NCI-H1417 (cell line): Measurements from ENCODE around the gene P2RX6.

Experiments used
- DNase-seq, 3 experiments: peaks; one replicate each; lab custom pipeline; 2025; lab: John Stamatoyannopoulos, UW

The P2RX6 gene

GRCh38 chr22:21012446-21013407, 2.2 kb upstream of the P2RX6 start:
- no peak for DNase-seq

GRCh38 chr22:21013657-21014201, 1.2 kb upstream of the P2RX6 start:
- DNase-seq, result peak in 1 of 3 experiments; percentile 49

- peak; percentile 93 to 96 (median 95) for DNase-seq
Measured at GRCh38 chr22:21014202-21014725, 701 bp upstream of the P2RX6 start.

GRCh38 chr22:21015466-21016006, 571 bp downstream of the P2RX6 start:
- peak in 1 of 3 experiments; percentile 30 for DNase-seq

DNA sequence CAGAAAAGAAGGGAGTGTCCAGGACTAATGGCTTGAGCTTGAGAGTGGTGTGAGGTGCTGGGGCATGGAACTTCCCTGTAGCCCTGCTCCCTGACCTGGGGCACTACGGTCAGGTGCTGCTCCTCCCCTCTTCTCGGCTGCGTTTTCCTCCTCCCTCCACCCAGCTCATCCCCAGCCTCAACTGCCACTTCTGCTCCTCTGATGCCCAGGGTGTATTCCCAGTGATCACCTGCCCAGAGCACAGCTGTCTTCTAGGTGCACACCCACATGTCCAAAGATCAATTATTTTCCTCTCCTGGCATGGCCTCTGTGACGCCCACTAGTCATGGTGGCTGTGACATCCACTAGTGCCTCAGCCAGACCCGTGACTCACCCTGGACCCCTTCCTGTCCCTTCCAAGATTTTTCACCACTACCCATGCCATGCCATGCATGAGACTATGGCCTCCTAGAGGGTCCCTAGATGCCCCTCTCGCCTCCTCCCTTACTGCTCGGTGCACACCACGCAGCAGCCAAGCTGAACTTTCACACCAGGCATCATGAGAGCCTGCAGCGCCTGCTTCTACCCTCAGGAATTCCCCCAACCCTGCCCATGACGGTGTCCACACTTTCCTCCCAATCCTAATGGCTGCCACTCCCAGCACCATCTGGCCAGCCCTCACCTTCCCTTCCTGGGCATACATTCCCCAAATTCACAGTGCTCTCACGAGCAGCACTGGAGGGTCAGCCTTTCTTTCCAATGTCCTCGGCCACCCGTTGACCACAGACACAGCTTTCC, 1.9 kb downstream of the P2RX6 start:
- no peak for DNase-seq

GRCh38 chr22:21018314-21018713, 3.3 kb downstream of the P2RX6 start:
- no peak for DNase-seq

DNA sequence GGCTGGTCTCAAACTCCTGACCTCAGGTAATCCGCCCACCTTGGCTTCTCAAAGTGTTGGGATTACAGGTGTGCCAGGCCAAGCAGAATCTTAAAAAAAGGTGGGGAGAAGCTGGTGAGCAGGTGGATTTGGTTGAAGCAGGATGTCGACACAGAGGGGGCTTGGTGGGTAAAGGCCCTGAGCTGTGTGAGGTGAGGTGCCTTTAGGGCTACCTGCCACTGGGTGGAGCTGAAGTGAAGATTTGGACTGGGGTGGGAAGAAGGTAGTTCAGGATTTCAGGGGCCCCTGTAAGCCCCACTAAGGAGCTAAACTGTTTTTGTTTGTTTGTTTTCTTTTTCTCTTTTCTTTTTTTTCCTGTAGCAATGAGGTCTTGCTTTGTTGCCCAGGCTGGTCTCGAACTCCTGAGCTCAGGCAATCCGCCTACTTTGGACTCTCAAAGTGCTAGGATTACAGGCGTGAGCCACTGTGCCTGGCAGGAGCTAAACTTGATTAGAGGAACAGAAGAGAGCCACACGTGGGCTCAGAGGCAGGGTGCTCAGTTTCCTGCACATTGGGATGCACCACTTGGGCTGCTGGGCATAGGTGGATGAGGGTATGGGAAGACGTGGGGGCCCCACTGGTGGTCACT, 6.0 kb downstream of the P2RX6 start:
- peak in 1 of 3 experiments; percentile 28 for DNase-seq

DNA sequence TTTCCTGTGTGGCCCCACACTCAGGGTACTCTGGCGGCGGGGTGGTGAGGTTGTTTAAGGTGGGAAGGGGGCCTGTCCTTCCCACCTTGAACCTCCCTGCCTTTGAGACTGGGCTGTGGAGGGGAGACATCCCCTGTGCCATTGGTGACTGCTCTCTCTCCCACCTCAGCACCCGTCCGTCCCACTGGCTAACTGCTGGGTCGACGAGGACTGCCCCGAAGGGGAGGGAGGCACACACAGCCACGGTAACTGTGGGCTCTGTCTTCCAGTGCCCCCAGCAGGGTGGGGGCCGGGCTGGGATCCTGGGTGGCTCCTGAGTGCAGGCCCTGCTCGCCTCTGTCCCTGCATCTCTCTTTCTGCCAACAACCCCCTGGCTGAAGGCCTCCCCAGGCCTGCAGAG, 7.5 kb downstream of the P2RX6 start:
- DNase-seq, result no peak

- DNase-seq, result no peak
Measured at GRCh38 chr22:21022955-21023614, 8.1 kb downstream of the P2RX6 start.

DNA sequence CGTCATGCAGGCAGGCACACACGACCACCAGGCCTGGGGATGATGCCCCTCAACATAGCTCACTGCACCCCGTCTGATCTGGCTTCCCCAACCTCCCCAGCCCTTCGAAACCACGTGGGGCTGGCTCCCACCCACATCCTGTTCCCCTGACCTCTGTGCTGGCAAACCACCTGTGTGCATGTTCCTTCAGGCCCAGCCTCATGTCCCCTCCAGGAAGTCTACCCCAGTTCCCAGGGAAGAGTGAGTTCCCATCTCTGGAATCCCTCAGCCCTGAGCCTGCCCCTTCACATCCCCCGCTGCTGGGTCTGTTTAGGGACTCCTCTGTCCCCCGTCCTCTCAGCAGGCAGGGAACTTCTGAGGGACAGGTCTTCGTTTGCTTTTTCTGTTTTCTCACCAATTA, 10.3 kb downstream of the P2RX6 start:
- no peak for DNase-seq

GRCh38 chr22:21025763-21026755, 11.1 kb downstream of the P2RX6 start:
- DNase-seq, result no peak

DNA sequence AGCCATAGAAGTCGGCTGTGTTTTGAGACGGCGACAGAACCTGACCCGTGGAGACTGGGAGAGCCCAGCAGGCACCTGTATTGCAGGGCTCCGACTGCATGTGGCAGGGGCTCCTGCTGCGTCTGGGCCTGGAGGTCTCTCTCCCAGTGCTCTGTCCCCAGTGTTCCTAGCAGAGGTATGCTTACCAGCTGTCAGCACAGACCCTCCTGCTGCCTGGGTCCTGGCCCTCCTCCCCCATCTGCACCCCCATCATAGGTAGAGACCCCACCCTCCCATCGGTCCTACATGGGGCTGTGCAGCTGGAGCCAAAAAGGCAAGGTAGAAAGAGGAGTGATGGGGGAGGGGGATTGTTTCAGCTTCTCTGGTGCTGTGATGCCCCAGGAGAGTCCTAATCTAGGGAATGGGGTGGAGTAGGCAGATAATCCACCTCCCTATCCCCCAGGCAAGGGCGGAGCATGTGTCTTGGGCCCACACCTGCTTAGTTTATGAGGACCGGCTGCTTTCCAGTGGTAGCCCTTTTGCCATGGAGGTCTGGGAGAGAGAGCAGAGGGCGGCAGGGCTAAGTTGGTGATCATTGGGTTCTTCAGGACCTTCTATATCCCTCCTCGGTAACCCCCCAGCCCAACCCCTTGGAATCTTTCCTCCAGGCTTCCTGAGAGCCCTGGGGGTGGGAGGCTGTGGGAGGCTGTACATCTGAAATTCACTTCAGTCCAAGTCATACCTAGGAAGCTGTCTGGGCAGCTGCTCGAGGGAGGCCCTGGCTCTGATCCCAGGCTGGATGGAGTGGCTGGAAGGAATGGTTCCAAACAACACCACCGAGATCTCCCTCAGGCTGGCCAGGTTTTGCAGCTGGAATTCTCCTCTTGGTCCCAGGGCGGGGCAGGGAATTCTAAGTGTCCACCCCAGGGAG, 12.1 kb downstream of the P2RX6 start:
- DNase-seq, result no peak

GRCh38 chr22:21028277-21029251, 13.6 kb downstream of the P2RX6 start:
- no peak for DNase-seq

GRCh38 chr22:21029486-21030025, 14.6 kb downstream of the P2RX6 start:
- DNase-seq, result no peak

- DNase-seq, result no peak
Measured at GRCh38 chr22:21030032-21030431, 15.1 kb downstream of the P2RX6 start.

GRCh38 chr22:21030621-21031544, 15.9 kb downstream of the P2RX6 start:
- no peak for DNase-seq
